Activated CD8-positive, alpha-beta memory T cell treated with anti-CD3 and anti-CD28 coated beads for 1 hour (primary cell): ENCODE results near the gene DNAH14.
"Not testable (repeated sequence)": the region's sequence is repeated elsewhere in the genome, so short reads cannot be mapped to it uniquely, and the experiment has no call there.

ENCODE experiments used
- DNase-seq, 2 donors: peaks; one replicate each; pipeline ENCODE4 v3.0.0-alpha.2; 2020; ENCODE audit warnings: low read depth in 1 of 2; ENCODE audit errors: extremely low read depth in 1 of 2

Gene DNAH14

GRCh38 chr1:224920930-224921329 lies 8.5 kb upstream of the DNAH14 start:
- no peak for DNase-seq

GRCh38 chr1:224921354-224921753 lies 8.1 kb upstream of the DNAH14 start:
- DNase-seq = no peak

- DNase-seq = no peak
These were observed 6.9 kb upstream of the DNAH14 start for GRCh38 chr1:224922404-224923164.

- DNase-seq = no peak
These were observed 5.7 kb upstream of the DNAH14 start for GRCh38 chr1:224923726-224924125.

DNA sequence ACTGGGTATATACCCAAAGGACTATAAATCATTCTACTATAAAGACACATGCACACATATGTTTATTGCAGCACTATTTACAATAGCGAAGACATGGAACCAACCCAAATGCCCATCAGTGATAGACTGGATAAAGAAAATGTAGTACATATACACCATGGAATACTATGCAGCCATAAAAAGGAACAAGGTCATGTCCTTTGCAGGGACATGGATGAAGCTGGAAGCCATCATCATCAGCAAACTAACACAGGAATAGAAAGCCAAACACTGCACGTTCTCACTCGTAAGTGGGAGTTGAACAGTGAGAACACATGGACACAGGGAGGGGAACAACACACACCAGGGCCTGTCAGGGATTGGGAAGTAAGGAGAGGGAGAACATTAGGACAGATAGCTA lies 1.8 kb upstream of the DNAH14 start:
- DNase-seq = not testable (repeated sequence)

- no peak for DNase-seq
These were observed 569 bp upstream of the DNAH14 start for GRCh38 chr1:224928906-224929305.

GRCh38 chr1:224931605-224932004 lies 2.1 kb downstream of the DNAH14 start:
- DNase-seq = no peak

- no peak for DNase-seq
These were observed 3.3 kb downstream of the DNAH14 start for GRCh38 chr1:224932607-224933249.

GRCh38 chr1:224933584-224933983 lies 4.1 kb downstream of the DNAH14 start:
- no peak for DNase-seq

DNA sequence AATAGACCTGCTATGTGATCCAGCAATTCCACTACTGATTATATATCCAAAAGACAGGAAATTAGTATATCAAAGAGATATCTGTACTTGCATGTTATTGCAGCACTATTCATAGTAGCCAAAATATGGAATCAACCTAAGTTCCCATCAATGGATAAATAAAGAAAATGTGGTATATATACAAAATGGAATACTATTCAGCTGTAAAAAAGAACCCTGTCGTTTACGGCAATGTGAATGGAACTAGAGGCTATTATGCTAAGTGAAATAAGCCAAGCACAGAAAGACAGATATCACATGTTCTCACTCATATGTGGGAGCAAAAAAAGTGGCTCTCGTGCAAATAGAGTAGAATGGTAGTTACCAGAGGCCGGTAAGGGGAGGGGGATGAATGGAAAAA lies 9.2 kb downstream of the DNAH14 start:
- no peak for DNase-seq

GRCh38 chr1:224939844-224940425 lies 10.5 kb downstream of the DNAH14 start:
- DNase-seq = no peak

DNA sequence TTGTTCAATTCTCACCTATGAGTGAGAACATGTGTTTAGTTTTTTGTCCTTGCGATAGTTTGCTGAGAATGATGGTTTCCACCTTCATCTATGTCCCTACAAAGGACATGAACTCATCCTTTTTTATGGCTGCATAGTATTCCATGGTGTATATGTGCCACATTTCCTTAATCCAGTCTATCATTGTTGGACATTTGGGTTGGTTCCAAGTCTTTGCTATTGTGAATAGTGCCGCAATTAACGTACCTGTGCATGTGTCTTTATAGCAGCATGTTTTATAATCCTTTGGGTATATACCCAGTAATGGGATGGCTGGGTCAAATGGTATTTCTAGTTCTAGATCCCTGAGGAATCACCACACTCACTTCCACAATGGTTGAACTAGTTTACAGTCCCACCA lies 11.3 kb downstream of the DNAH14 start:
- DNase-seq = not testable (repeated sequence)

- DNase-seq = not testable (repeated sequence)
These were observed 16.3 kb downstream of the DNAH14 start for GRCh38 chr1:224945651-224946348.

GRCh38 chr1:224946349-224946691 lies 16.8 kb downstream of the DNAH14 start:
- not testable (repeated sequence) for DNase-seq

GRCh38 chr1:224957696-224958095 lies 28.2 kb downstream of the DNAH14 start:
- no peak for DNase-seq

- no peak for DNase-seq
These were observed 29.0 kb downstream of the DNAH14 start for GRCh38 chr1:224958490-224958889.

GRCh38 chr1:224959115-224959514 lies 29.6 kb downstream of the DNAH14 start:
- DNase-seq = no peak

DNA sequence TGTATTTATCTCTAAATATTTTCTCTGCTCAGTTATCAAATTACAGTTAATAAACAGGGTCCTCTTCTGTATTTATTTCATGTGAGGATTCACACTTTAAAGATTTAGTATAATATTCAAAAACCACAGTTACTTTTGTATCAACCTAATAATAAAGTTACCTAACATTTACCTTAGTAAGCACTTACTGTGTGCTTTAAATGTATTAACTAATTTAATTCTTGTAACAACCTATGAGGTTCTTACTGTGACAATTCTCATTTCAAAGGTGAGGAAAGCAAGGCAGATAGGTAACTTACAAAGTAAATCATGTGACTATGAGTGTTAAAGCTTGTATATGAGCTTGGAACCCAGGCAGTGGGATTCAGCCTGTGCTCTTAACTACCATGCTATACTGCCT lies 30.2 kb downstream of the DNAH14 start:
- no peak for DNase-seq

DNA sequence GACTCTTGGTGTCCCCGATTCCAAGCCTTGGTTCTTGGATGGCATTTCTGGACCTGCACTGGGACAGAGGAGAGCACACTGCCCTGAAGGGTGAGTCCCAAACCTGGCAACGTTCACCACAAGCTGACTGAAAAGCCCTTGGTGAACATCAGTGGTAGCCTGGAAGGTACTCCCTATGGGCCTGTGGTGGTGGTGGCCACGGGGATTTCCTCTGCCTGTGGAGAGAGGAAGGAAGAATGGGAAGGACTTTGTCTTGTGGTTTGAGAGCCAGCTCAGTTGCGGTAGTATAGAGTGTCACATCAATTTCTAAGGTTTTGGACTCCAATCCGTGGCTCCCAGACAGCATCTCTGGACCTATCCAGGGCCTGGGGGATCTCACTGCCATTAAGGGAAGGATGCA lies 50.7 kb downstream of the DNAH14 start:
- no peak for DNase-seq

DNA sequence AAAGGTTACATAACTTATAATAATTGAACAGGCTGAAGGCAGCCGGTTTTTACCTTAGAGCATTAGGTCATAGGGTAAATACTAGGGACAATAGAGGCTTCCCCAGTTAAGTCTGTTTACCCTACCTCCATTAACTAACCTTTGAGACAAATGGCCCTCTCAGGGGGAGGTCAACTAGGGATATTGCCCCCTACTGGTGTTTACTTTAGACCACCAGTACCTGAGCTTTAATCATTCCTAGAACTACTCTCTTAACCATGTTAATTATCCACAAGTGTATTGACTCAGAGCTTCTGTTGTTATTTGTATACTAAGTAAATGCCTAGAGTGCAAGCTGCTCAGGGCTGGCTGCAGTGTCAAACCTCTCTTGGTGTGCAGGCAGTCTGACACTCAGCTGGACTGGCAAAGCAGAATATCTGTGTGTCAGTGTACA lies 52.5 kb downstream of the DNAH14 start:
- DNase-seq = not testable (repeated sequence)

DNA sequence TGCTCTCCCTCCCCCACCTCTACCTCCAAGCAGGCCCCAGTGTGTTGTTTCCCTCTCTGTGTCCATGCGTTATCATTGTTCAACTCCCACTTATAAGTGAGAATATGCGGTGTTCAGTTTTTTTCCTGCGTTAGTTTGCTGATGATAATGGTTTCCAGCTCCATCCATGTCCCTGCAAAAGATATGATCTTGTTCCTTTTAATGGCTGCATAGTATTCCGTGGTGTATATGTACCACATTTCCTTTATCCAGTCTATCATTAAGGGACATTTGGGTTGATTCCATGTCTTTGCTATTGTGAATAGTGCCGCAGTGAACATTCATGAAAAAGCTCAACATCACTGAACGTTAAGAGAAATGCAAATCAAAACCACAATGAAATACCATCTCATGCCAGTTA lies 58.6 kb downstream of the DNAH14 start:
- DNase-seq = no peak

DNA sequence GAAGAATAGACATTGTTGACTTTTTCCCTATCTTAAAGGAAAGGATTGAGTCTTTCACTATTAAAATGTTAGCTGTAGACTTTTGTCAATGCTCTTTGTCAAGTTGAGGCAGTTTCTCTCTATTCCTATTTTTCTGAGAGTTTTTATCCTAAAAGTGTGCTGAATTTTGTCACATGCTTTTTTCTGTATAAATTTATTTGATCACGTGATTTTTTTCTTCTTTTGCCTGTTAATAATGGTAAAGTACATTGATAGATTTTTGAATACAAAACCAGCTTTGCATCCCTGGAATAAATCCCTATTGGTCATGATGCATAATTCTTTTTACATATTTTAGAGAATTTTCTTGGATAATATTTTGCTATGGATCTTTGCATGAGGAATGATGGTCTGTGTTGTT lies 60.1 kb downstream of the DNAH14 start:
- no peak for DNase-seq
